ENCODE data around the gene POMC. TPM values are rescaled to one million over a fixed set of nuclear protein-coding genes. Genes with fewer than 3 reads are reported as not detected.
A peak's percentile ranks its signal among the peaks of the same experiment; 100 is the strongest.
"Not testable (repeated sequence)": the region's sequence is repeated elsewhere in the genome, so short reads cannot be mapped to it uniquely, and the experiment has no call there.

The POMC gene
- total RNA-seq, 1 donor from 2014 or later = not detected

- Histone ChIP-seq H3K9ac (no peak overlapping the region), H3F3A (ENCODE audit: low read depth) (peaks cover 21% of the 10 kb centered on the region), H2AFZ (replicated peaks) (no peak overlapping the region), H3K4me2 (peak overlapping the region; percentile 66), H3K4me3 (peak overlapping the region; percentile 45), H4K20me1 (ENCODE audit: low read depth) (no peaks in the 10 kb centered on the region), H3K27me3 (no peaks in the 10 kb centered on the region), H3K36me3 (no peaks in the 10 kb centered on the region), H3K79me2 (ENCODE audit: low read depth) (no peaks in the 10 kb centered on the region), H3K27ac (no peak overlapping the region), H3K9me3 (ENCODE audit: low read depth) (no peaks in the 10 kb centered on the region), H3K4me1 (no peaks in the 10 kb centered on the region)
- Mint-ChIP-seq H3K4me3 (peak overlapping the region; percentile 52), H3K9me3 (no peaks in the 10 kb centered on the region), H3K4me1 (peaks cover 19% of the 10 kb centered on the region), H3K27me3 (ENCODE audit: insufficient read depth, low read depth) (peaks cover 19% of the 10 kb centered on the region), H3K27ac (no peak overlapping the region), H3K36me3 (no peaks in the 10 kb centered on the region)
- DNase-seq (ENCODE audit: low spot score) = no peak
- no peak for TF ChIP-seq EZH2phosphoT487 (IDR thresholded peaks at IDR 0.05)
- no peak for TF ChIP-seq EZH2 (IDR thresholded peaks at IDR 0.05)
- TF ChIP-seq, protein P1, sequence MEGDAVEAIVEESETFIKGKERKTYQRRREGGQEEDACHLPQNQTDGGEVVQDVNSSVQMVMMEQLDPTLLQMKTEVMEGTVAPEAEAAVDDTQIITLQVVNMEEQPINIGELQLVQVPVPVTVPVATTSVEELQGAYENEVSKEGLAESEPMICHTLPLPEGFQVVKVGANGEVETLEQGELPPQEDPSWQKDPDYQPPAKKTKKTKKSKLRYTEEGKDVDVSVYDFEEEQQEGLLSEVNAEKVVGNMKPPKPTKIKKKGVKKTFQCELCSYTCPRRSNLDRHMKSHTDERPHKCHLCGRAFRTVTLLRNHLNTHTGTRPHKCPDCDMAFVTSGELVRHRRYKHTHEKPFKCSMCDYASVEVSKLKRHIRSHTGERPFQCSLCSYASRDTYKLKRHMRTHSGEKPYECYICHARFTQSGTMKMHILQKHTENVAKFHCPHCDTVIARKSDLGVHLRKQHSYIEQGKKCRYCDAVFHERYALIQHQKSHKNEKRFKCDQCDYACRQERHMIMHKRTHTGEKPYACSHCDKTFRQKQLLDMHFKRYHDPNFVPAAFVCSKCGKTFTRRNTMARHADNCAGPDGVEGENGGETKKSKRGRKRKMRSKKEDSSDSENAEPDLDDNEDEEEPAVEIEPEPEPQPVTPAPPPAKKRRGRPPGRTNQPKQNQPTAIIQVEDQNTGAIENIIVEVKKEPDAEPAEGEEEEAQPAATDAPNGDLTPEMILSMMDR (IDR thresholded peaks at IDR 0.05) = no peak
Observed at GRCh38 chr2:25215232-25215631, 46.9 kb upstream of the POMC start.

DNA sequence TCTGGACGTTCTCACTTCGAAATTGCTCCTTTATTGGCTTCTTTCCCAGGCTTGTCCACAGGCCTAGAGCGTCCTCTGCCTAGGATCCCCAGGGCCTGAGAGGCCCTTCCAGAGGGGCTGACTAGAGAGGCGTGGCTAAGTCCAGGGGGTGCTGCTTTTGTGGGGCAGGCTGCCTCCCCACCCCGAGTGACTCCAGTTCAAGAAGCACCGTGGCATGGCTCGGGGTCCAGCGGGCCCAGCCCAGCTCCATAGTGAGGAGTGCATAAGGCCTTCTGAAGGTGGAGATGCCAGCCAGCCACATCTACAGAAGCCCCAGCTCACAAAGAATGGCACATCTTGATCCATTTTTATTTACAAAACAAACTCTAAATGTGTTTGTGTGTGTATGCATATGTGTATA, 44.8 kb upstream of the POMC start:
- Histone ChIP-seq H3K4me1 (no peaks in the 10 kb centered on the region), H4K20me1 (ENCODE audit: low read depth) (no peaks in the 10 kb centered on the region), H2AFZ (replicated peaks) (no peak overlapping the region), H3K4me2 (no peak overlapping the region), H3K27ac (no peak overlapping the region), H3F3A (ENCODE audit: low read depth) (peaks cover 21% of the 10 kb centered on the region), H3K9ac (no peak overlapping the region), H3K79me2 (ENCODE audit: low read depth) (no peaks in the 10 kb centered on the region), H3K27me3 (no peaks in the 10 kb centered on the region), H3K4me3 (no peak overlapping the region), H3K36me3 (no peaks in the 10 kb centered on the region), H3K9me3 (ENCODE audit: low read depth) (no peaks in the 10 kb centered on the region)
- peaks cover 21% of the 10 kb centered on the region for H3K27me3 Mint-ChIP-seq (ENCODE audit: insufficient read depth, low read depth)
- H3K27ac Mint-ChIP-seq = no peak overlapping the region
- DNase-seq (ENCODE audit: low spot score) = no peak
- no peaks in the 10 kb centered on the region for H3K36me3 Mint-ChIP-seq
- H3K4me3 Mint-ChIP-seq = no peak overlapping the region
- no peaks in the 10 kb centered on the region for H3K9me3 Mint-ChIP-seq
- peaks cover 23% of the 10 kb centered on the region for H3K4me1 Mint-ChIP-seq
- TF ChIP-seq EZH2phosphoT487 (IDR thresholded peaks at IDR 0.05) (no peak), EZH2 (IDR thresholded peaks at IDR 0.05) (no peak)
- TF ChIP-seq, protein P1 (IDR thresholded peaks at IDR 0.05) = no peak

DNA sequence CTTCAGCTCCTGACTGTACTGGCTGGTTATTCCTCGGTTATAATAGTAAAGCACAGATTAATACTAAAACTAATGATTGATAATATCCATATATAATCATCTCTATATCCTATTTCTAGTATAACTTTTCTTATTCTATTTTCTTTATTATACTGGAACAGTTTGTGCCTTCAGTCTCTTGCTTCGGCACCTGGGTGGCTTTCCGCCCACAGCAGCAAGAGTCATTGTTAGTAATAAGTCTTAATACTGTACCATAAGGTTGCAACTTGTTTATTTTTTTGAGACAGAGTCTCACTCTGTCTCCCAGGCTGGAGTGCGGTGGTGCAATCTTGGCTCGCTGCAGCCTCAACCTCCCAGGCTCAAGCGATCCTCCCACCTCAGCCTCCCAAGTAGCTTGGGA, 42.5 kb upstream of the POMC start:
- not testable (repeated sequence) for H3K9me3 Mint-ChIP-seq; H4K20me1 ChIP-seq (ENCODE audit: low read depth); H3K27me3 ChIP-seq; H2AFZ ChIP-seq (replicated peaks); H3K9ac ChIP-seq; H3K4me2 ChIP-seq; H3K36me3 ChIP-seq; H3K36me3 Mint-ChIP-seq; H3K27ac ChIP-seq; DNase-seq (ENCODE audit: low spot score); H3K4me1 ChIP-seq; H3K4me3 ChIP-seq; H3K4me3 Mint-ChIP-seq; H3K79me2 ChIP-seq (ENCODE audit: low read depth); H3K9me3 ChIP-seq (ENCODE audit: low read depth)
- H3K27me3 Mint-ChIP-seq (ENCODE audit: insufficient read depth, low read depth) = peaks cover 26% of the 10 kb centered on the region
- peak overlapping the region; percentile 86 for H3K27ac Mint-ChIP-seq
- peaks cover 13% of the 10 kb centered on the region for H3F3A ChIP-seq (ENCODE audit: low read depth)
- H3K4me1 Mint-ChIP-seq = peaks cover 26% of the 10 kb centered on the region

DNA sequence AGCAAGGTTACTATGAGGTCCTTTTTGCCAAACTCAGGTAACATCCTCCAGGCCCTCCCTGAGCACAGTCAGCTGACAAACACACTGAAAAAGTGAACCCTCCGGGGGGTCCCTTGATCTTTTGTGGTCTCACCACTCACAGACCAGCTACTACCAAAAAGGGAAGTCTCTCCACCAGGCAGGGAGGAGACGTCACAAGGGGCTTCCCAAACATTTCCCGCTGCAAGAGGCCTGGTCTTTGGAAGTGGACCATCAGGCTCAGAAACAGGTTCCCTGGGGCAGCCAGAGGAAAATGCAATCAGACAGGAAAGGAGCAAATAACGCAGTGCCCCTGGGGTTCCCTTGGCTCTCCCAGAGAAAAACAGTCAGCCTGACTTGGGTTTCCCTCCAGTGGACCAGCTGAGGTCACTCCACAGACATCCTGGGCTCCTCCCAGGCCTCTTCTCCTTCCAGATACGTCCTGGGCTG, 38.7 kb upstream of the POMC start:
- no peaks in the 10 kb centered on the region for H3F3A ChIP-seq (ENCODE audit: low read depth)
- no peak for DNase-seq (ENCODE audit: low spot score)
- H3K4me1 Mint-ChIP-seq = peaks cover 15% of the 10 kb centered on the region
- peaks cover 4% of the 10 kb centered on the region for H3K4me1 ChIP-seq
- no peaks in the 10 kb centered on the region for H3K9me3 ChIP-seq (ENCODE audit: low read depth)
- H3K27ac Mint-ChIP-seq = no peak overlapping the region
- no peaks in the 10 kb centered on the region for H3K79me2 ChIP-seq (ENCODE audit: low read depth)
- H3K9me3 Mint-ChIP-seq = no peaks in the 10 kb centered on the region
- no peak for TF ChIP-seq EZH2 (IDR thresholded peaks at IDR 0.05)
- no peak for TF ChIP-seq EZH2phosphoT487 (IDR thresholded peaks at IDR 0.05)
- TF ChIP-seq, protein P1 (IDR thresholded peaks at IDR 0.05) = no peak
- H3K27me3 Mint-ChIP-seq (ENCODE audit: insufficient read depth, low read depth) = peaks cover 13% of the 10 kb centered on the region
- no peaks in the 10 kb centered on the region for H3K36me3 Mint-ChIP-seq
- H3K4me2 ChIP-seq = no peak overlapping the region
- no peak overlapping the region for H3K9ac ChIP-seq
- no peak overlapping the region for H3K27ac ChIP-seq
- no peak overlapping the region for H2AFZ ChIP-seq (replicated peaks)
- H3K27me3 ChIP-seq = no peaks in the 10 kb centered on the region
- H3K36me3 ChIP-seq = no peaks in the 10 kb centered on the region
- no peak overlapping the region for H3K4me3 Mint-ChIP-seq
- no peaks in the 10 kb centered on the region for H4K20me1 ChIP-seq (ENCODE audit: low read depth)
- H3K4me3 ChIP-seq = no peak overlapping the region

All from neural progenitor cell (in vitro differentiated cells).